ENCODE measurements around the gene PLB1.
"Not testable (repeated sequence)": the region's sequence is repeated elsewhere in the genome, so short reads cannot be mapped to it uniquely, and the experiment has no call there.

PLB1 gene

DNA sequence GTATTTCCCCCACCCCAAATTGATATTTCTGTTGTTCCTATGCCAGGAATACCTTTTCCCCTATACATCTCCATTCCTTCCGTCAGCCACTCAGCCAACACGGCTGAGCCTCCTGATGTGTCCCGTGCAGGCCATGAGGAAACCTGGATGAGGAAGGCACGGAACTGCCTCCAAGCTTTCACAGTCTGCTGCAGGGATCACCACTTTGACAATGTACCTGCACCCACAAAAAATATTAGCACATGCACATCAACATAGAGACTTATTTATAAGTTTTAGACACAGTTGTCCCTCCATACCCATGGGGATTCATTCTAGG lies 154.4 kb downstream of the PLB1 start:
- DNase-seq = no peak

DNA sequence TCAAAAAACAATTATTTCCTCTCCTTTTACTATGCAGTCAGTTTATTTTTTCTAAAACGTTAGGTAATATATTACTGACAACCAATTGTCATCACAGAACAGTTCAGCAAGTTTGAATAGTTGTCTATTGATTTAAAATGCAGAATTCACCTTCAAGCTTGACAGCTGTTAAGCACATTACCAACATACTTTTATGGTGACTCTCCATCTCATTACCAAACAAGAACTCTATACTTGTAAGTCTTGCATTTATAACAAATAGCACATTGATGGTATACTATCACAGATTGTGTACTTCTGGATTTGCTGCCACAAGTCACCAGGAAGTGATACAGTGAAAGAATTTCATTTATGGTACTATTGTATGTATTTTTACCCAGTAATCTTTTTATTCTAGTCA lies 156.4 kb downstream of the PLB1 start:
- no peak for DNase-seq

DNA sequence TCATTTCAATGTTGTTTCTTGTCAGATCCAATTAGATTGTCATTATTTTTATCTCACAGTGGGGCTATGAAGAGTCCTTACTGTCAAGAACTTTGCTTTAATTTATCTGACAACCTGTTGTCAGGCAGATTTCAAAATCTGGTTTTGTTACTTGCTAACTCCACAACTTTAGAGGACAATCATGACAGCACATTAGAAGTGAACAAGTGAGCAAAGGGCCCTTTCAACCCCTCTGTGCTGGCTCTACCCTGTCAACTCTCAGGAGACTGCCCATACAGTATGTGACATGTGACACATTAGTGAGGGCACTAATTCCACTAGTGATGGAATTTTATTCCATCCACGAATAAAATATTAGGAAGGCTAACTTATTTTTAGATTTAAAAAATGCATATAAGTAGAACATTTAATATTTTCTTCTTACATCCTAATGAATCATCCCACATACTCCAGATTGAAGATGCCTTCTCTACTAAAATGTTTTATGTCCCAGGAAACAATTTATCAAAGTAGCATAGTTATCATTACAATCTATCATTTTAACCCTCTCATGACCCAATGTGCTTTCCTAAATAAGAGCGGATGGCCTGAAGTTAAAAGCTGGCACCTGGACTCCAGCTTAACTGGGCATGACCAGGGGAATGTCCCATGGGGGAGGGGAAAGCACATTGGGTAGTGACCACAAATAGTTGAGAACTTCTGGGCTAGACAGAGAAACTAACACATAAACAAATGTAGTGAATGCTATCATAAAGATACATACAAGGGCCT lies 158.2 kb downstream of the PLB1 start:
- no peak for DNase-seq

DNA sequence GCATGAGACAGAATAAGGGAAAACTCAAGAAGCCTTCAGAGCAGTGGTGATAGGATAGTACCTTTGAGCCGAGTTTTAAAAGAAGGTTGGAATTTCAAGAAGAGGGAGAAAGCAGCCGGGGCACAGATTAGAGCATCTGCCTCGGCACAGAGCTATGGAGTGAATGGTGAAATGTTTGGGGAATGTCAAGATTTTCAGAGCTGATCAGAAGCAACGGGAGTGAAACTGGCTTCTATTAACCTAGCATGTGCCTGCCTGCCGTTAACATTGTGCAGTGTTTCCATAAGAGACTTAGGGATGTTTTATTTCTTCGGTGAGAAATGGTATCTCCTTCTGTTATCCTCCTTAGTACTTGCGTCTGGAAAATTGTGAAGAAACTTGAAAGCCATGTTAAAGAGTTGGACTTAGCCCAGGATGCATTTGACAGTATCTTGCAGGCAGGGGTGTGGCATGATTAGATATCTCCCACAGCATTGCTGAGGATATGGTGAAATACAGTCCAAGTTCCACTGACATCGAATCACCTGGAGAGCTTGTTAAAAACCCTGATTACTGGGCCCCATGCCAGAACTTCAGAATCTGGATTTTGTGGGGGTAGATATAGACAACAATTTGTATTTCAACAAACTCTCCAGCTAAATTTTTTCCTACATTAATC lies 158.9 kb downstream of the PLB1 start:
- no peak for DNase-seq

DNA sequence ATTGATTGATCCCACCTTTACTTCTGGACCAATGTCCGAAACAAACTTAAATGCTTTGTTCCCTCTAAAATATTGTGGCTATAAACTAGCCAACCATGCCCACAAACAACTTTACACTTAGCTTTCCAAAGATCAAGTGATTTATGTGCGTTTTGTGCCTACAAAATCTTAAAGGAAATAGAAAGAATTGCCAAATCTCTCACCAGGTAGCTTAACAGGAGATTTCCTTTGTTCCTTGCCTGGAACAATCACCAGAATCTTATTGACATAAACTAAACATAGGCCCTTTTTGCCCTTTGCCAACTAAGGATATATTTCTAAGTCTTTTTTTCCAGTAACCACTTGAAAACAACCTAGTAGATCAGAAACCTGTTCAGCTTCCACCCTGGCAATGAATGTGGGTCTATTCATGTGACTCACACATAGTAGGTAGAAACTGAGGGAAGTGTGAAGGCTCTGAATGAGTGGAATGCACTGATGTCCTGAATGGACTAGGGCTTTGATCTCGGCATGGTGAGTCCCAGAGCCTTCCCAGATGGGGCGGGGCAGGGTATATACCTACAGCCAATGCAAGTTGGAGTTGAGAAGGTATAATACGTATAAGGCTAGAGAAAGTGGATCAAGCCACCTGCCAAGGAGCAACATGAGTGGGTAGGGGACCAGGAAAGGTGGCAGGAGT lies 161.2 kb downstream of the PLB1 start:
- no peak for DNase-seq

DNA sequence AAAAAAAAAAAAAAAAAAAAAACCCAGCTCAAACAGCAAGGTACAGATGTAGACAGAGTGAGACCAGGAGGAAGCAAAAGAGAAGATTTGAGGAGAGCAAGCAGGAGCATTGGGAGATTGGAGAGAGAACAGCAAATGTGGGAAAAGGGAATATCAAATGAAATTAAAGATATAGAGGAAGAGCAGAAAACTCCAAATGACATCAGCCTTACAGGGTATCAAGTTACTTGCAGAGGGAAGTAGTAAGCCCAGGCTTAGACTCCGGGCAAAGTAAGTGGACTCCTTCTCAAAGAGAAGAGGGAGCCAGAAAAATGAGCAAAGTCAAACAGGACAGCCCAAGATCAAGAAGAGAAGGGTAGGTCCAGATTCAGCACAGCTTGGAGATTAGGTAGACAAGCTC lies 162.5 kb downstream of the PLB1 start:
- no peak for DNase-seq

DNA sequence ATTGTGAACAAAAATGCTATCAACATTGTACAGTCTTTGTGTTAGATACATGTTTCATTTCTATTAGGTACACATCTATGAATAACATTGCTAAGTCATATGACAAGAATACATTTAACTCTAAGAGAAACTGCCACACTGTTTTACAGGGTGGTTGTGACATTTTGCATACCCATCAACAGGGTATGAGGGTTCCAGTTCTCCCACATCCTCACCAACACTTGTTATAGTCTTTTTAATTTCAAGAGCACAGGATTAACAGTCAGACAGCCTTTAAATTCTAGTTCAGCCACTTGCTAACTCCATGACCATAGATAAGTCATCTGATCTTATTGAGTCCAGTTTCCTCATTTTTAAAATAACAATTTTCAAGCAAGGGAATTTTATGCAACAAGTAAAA lies 163.3 kb downstream of the PLB1 start:
- DNase-seq = no peak

DNA sequence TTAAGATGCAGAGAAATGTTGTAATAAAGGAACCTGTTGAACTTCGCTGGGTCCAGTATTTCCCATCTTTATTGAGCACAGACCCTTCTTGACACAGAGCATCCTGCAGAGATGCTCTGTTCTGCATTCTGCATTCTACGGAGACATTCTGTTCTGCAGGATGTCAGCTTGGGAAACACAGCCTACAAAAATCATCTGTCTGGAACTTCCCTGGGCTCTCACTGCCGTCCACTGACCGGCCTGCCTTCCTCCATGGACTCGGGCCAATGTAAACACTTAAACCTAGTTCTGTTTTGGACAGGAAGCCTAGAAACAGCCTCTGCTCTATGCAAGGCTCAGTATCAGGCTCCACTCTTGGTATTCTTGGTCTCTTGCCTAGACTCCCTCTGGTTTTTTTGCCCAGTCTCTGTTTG lies 165.7 kb downstream of the PLB1 start:
- no peak for DNase-seq

DNA sequence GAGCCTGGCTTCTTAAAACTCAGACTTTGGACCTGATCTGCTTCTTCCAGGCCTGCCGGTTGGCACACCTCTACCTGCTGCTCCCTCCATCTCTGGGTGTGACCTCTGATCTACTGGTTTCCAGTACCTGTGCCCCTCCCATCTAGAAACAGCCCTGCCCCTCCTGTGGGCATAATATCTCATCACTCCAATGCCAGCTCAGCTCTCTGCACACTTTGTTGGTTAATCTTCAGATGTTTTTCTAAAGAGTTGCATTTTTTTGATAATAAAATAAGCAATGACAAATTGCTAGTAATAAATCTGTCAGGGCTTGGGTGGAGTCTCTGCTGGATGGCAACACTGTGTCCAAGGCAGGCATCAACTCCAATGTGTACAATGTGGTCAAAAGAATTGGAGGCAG lies 166.2 kb downstream of the PLB1 start:
- DNase-seq = no peak

DNA sequence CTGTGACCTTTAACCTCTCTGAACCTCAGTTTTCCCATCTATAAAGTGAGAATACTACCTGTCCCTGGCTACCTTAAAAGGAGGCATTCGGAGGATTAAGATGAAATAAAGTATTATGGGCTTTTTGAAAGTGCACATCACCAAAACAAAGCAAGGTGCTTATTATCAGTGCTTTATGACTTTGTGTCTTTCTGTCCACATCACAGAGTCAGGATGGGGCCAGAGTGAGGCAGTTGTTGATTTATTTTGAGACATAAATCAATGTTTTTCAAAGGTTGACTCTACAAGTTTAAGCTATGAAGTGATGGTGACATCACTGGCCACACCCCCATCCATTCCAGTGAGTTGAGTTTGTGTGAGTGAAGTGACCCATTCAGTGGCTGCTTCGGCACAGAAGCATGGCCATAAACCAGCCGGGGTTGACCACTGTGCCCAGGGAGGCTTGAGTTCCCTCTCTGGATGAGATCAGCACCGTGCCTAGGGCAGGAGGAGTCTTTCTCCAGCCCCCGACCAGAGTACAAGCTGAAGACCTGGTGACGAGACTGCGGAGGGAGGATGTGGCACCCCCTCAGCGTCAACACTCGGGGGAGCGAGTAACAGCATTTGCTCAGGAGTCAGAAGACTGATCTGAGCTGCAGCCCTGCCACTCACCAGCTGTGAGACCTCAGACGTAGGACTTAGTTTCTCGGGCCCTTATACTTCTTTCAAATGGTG lies 166.8 kb downstream of the PLB1 start:
- no peak for DNase-seq

DNA sequence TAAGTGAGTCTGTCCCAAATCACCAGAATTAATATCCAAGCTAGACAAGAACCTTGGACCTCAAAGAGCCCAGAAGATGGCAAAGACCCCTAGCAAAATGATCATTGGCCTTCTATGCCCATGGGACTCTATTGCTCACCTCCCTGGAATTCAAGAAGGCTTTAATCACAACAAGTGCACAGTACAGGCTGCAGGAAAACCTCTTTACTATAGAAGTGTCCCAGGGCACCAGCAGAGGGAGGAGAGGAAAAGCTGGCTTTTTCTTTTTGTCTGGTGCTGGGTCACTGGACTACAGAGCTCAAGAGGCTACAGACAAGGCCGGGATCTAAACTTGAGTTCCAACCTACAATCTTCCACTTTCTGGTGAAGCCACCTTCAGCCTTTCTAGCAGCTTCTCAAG lies 167.5 kb downstream of the PLB1 start:
- peak; percentile 38 for DNase-seq

DNA sequence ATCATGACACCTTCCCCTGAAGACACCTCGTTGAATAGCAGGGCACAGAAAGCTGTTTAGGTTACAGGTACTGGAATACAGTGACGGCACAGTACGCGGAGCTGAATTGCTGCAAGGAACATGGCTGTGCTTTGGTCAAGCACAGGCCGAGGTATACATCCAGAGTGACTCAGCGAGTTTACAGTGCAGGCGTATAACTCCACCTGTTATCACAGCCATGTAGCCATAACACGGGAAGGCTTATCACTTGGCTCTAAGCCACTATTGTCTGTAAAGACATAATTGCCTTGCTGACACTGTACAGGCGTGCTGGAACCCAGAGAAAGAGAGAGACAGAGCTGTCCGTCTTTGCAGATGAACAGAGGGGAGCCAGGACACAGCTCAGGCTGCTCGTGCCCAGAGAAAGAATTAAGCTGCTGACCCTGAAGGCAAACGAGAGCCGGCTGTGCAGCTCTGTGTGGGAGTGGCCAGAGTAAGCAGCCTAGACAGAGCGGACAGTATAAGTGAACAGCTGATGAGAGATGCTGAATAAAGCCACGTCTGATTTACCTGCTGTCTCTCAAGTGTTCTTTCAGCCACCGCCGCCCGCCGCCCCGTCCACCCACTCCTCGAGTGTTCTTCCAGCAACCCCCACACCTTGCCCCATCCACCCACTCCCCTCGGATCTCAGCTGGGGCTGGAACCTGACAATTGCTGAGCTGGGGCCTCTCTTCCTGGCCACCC lies 168.4 kb downstream of the PLB1 start:
- no peak for DNase-seq

DNA sequence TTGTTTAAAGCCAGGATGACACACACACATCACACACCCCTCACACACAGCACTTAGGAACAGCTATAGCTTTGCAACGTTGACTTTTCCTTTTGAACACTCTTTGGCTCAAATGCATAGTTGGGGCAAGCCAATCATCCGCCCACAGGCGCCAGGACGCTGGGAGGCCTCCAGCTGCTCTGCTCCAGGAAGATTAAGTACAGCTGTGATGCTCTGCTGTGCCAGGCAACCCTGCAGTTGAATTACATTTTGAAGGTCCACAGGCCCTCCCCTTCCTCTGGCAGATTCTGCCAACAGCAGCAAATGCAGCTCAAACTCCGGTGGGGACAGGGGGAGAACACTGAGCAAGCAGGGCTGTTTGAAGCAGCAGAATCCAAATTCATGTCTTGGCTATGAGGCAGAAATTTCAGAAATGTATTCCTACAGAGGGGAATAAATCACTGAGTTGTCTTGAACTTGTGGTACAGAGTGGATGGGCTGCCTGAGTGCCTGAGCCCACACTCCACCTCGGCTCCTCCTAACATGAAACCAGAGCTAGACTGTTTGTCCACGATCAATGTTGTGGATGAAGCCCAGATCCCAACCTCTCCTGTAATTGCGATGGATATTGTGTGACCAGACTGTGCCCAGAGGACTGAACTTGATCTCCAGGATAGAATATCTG lies 169.3 kb downstream of the PLB1 start:
- DNase-seq = no peak

DNA sequence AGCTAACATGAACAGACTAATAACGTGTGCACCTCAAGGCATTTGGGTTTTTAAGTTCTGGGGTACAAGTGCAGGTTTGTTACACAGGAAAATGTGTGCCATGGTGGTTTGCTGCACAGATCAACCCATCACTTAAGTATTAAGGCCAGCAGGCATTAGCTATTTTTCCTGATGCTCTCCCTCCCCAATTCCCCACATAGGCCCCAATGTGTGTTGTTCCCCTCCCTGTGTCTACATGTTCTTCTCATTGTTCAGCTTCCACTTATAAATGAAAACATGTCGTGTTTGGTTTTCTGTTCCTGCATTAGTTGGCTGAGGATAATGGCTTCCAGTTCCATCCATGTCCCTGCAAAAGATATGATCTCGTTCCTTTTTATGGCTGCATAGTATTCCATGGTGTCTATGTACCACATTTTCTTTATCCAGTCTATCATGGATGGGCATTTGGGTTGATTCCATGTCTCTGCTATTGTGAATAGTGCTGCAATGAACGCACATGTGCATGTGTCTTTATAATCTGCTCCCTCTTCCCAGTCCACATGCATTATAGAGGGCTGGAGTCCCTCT lies 170.0 kb downstream of the PLB1 start:
- DNase-seq = not testable (repeated sequence)

DNA sequence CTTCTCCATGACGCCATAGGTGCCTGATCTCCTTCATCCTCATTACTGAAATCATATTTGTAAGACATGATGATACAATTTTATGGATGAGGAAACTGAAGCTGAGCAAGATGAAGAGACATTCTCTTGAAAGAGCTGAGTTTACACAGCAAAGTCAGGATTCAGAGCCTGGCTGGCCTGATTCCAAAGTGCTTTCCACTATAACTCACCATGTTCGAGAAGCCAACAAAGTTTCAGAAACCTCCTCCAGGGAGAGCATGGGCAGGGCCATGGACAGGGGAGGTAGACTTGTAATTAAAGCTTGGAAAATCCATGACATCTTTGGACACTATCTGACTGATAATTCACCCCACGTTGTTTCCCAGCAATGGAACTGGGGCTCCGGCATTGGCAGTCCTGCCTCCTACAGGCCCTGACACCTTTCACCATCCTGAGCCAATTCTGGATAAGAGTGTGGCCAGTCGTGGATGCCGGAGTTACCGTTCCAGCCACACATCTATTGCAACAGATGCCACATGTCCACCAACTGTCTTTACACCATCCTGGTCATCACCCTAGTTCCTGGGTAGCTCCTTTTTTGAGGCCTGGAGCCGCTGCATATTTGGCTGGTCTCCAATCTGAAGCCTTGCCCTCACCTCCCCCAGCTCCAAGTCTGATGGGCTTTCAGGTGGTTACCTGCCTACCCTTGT lies 170.8 kb downstream of the PLB1 start:
- no peak for DNase-seq

DNA sequence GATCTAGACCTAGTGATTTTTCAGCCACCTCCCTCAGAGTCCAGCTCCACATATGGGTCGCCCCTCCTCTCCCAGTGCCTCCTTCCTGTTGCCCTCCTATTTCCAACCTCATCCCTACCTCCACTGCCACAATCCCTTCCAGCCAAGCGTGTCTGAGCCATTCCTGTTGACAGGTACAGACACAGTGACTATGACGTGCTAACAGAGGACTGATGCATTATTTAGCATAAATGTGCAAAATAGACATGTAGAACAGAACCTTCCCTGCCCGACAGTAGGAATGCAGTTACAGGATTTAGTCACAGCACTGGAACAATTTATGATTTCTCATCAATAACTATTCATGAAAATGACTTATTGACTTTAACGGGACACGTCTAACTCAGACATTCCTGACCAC lies 171.4 kb downstream of the PLB1 start:
- DNase-seq = no peak

DNA sequence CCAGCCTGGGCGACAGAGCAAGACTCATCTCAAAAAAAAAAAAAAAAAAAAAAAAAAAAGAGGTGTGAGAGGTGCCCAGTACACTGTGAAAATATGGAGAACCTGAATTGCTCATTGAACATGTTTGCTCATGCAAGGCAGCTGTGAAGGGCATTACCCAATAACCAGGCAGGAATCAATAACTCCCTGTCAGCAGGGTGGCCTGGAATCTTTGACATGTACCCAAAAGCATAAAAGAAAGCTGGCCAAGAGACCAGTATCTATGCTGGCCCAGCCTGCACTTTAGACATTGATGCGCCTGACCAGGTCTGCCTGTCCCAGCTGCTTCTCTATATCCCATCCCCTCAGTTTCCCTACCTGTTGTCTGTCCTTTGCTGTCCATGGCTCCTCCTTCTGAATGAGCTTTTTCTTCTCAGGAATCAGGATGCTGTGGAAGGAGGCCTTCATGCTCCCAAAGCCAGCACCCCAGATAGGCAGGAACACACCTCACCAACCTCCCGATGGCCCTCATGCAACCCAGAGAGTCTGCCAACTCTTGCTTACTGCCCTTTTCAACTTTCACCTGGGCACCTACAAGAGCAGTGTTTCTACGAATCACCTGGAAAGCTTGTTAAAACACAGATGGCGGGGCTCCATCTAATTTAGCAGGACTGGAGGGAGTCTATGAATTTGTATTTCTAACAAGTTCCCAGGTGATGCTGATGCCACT lies 172.4 kb downstream of the PLB1 start:
- no peak for DNase-seq

DNA sequence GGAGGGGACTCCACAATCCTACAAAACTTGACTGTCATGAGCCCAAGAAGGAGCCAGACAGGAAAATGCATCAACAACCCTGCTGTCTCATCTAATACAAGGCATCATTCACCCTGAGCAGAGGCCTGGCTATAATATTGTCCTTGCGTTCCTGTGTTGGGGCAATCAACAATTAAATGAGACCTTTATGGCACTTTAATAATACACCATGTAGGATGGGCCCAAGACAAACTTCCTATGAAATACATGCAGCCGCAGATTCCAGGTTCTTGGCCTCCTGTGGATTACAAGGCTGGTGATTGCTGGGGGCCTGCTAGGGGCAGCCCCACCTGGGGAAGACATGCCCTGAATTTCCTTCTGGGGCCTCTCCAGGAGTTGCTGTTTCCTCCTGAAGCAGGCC lies 173.0 kb downstream of the PLB1 start:
- DNase-seq = no peak

DNA sequence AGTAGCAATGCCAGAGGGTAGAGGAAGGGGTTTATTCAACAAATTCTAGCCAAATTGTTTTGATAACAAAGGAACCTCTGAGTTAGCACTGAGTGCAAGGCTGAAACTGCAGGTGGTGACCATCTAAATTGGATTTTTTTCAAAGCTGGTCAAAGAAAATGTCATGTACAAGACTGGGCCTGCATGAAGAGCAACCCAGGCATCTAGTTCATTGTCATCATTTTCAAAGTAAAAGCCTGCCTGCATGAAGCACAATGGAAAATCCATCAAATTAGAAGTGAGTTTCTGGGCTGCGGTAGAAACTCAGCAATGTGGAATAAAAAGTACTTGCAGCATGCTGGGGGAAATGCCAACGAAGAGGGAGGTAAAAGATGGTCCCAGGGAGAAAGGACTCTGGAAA lies 175.0 kb downstream of the PLB1 start:
- DNase-seq = no peak

DNA sequence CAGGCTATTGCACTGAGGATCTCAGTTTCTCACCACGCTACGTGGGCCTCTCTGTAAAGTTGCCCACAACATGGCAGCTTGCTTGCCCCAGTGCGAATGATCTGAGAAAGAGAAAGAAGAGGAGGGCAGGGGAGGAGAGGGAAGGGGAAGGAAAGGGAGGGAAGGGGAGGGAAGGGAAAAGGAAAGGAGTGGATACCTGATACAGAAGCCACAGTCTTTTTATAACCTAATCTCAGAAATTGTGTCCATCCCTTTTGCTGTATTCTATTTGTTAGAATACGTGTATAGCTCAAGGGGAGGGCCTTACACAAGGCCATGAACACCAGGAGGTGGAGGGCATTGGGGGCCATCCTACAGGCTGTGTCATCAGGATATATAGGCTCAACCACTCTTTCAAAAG lies 177.5 kb downstream of the PLB1 start:
- no peak for DNase-seq

Measured in T1000 (cell line).